ENCODE measurements around the gene ZMYND19.
"Not testable (repeated sequence)": the region's sequence is repeated elsewhere in the genome, so short reads cannot be mapped to it uniquely, and the experiment has no call there.

GRCh38 chr9:137553654-137554053, 36.7 kb downstream of the ZMYND19 start:
- not testable (repeated sequence) for TF ChIP-seq POLR2A, CTCF (IDR thresholded peaks at IDR 0.05)

All from heart left ventricle (tissue), 13 donors.